ENCODE results near the gene IL16.

Gene IL16

GRCh38 chr15:81166636-81167305 is 29.9 kb upstream of the IL16 start:
- Histone ChIP-seq H3K27ac (replicated peaks) (no peak overlapping the region), H3K4me3 (replicated peaks; ENCODE audit: insufficient read depth, low read length) (no peak overlapping the region), H3K27me3 (ENCODE audit: insufficient read depth, poor library complexity, severe bottlenecking) (no peaks in the 10 kb centered on the region)
- no peak for DNase-seq (ENCODE audit: low read depth in 1 of 2, low spot score in 1 of 2)
- no peak for TF ChIP-seq GABPA (IDR thresholded peaks at IDR 0.05; ENCODE audit: low read depth)

GRCh38 chr15:81168131-81168526 is 28.6 kb upstream of the IL16 start:
- H3K27ac ChIP-seq (replicated peaks) = no peak overlapping the region
- H3K4me3 ChIP-seq (replicated peaks; ENCODE audit: insufficient read depth, low read length) = no peak overlapping the region
- H3K27me3 ChIP-seq (ENCODE audit: insufficient read depth, poor library complexity, severe bottlenecking) = peaks cover 2% of the 10 kb centered on the region
- no peak for DNase-seq (ENCODE audit: low read depth in 1 of 2, low spot score in 1 of 2)
- no peak for TF ChIP-seq GABPA (IDR thresholded peaks at IDR 0.05; ENCODE audit: low read depth)

GRCh38 chr15:81168644-81169043 is 28.0 kb upstream of the IL16 start:
- DNase-seq (ENCODE audit: low read depth in 1 of 2, low spot score in 1 of 2) = no peak
- no peak for TF ChIP-seq GABPA (IDR thresholded peaks at IDR 0.05; ENCODE audit: low read depth)
- TF ChIP-seq POLR2AphosphoS5 (IDR thresholded peaks at IDR 0.05; ENCODE audit: low read depth) = no peak
- no peak for TF ChIP-seq CTCF (IDR thresholded peaks at IDR 0.05; ENCODE audit: insufficient read depth, low read length)
- no peak for TF ChIP-seq REST (IDR thresholded peaks at IDR 0.05; ENCODE audit: insufficient replicate concordance, low read depth)
- no peak for TF ChIP-seq SPI1 (IDR thresholded peaks at IDR 0.05; ENCODE audit: borderline replicate concordance, low read depth)
- Histone ChIP-seq H3K27me3 (ENCODE audit: insufficient read depth, poor library complexity, severe bottlenecking) (peaks cover 2% of the 10 kb centered on the region), H3K27ac (replicated peaks) (no peak overlapping the region), H3K4me3 (replicated peaks; ENCODE audit: insufficient read depth, low read length) (no peak overlapping the region)

- no peak overlapping the region for H3K4me3 ChIP-seq (replicated peaks; ENCODE audit: insufficient read depth, low read length)
- TF ChIP-seq CTCF (IDR thresholded peaks at IDR 0.05; ENCODE audit: insufficient read depth, low read length) (no peak), REST (IDR thresholded peaks at IDR 0.05; ENCODE audit: insufficient replicate concordance, low read depth) (no peak), POLR2AphosphoS5 (IDR thresholded peaks at IDR 0.05; ENCODE audit: low read depth) (no peak), SPI1 (IDR thresholded peaks at IDR 0.05; ENCODE audit: borderline replicate concordance, low read depth) (no peak), GABPA (IDR thresholded peaks at IDR 0.05; ENCODE audit: low read depth) (no peak)
- no peak for DNase-seq (ENCODE audit: low read depth in 1 of 2, low spot score in 1 of 2)
- no peak overlapping the region for H3K27ac ChIP-seq (replicated peaks)
- H3K27me3 ChIP-seq (ENCODE audit: insufficient read depth, poor library complexity, severe bottlenecking) = peaks cover 2% of the 10 kb centered on the region
Measured at GRCh38 chr15:81170511-81170910, 26.2 kb upstream of the IL16 start.

GRCh38 chr15:81171286-81171685 is 25.4 kb upstream of the IL16 start:
- TF ChIP-seq POLR2AphosphoS5 (IDR thresholded peaks at IDR 0.05; ENCODE audit: low read depth) = no peak
- no peak for TF ChIP-seq GABPA (IDR thresholded peaks at IDR 0.05; ENCODE audit: low read depth)
- no peak for TF ChIP-seq CTCF (IDR thresholded peaks at IDR 0.05; ENCODE audit: insufficient read depth, low read length)
- no peak for TF ChIP-seq SPI1 (IDR thresholded peaks at IDR 0.05; ENCODE audit: borderline replicate concordance, low read depth)
- no peak for TF ChIP-seq REST (IDR thresholded peaks at IDR 0.05; ENCODE audit: insufficient replicate concordance, low read depth)
- Histone ChIP-seq H3K4me3 (replicated peaks; ENCODE audit: insufficient read depth, low read length) (no peak overlapping the region), H3K27me3 (ENCODE audit: insufficient read depth, poor library complexity, severe bottlenecking) (peaks cover 2% of the 10 kb centered on the region), H3K27ac (replicated peaks) (no peak overlapping the region)
- DNase-seq (ENCODE audit: low read depth in 1 of 2, low spot score in 1 of 2) = no peak

All from HL-60 (cell line).